ENCODE data around the gene C3orf70.

C3orf70 gene

DNA sequence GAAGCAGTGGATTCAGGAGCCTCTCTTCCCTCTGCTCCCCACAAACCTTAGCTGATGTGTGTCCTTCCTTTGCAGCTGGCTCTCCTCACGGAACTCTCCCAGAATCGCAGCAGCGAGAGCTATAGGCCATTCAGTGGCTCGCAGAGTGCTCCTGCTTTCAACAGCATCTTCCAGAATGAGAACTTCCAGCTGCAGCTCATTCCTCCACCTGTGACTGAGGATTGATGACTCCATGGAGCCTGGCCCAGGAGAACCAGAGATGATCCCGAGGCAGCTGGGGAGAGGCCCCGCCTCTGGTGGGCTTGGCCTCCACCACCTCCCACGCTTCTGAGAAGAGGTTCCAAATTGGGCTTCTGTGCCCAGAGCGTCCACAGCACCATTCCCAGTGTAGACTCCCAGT is 101.1 kb downstream of the C3orf70 start:
- DNase-seq (ENCODE audit: low read depth in 2 of 2): no peak

DNA sequence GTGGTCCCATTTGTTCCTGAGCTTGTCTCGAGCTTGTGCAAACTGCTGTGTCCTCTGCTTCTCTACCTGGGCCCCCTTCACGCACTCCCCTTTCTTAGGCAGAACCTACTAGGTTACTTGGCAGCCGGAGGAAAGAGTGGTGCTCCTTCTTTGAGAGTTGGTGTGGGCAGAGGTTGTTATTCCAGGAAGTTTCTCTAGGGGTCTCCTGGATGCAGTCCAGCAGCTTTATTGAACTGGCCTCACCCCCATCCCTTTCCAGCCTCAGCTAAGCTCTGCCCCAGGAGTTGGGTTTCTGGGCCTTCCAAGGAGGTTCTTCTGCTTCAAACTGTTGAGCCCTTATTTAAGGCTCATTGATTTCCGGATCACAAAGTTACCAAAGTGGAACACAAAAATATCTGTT is 103.2 kb downstream of the C3orf70 start:
- DNase-seq (ENCODE audit: low read depth in 2 of 2): no peak

DNA sequence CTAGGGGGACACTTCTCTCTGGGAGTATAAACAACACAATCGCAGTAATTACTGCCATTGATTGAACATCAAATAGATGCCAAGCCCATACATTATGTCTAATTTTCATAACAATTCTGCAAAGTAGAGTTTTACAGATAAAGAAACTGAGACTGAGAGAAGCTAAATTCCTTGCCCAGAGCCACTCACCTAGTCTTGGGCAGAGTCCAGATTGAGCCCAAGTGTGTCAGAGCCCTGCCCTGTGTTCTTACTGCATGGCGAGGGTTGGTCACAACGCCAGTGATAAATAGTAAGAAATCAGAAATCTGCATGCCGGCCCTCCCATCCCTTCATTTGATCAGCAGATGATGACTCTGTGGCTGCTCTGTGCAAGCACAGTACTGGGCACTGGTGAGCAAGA is 106.3 kb downstream of the C3orf70 start:
- no peak for DNase-seq (ENCODE audit: low read depth in 2 of 2)

DNA sequence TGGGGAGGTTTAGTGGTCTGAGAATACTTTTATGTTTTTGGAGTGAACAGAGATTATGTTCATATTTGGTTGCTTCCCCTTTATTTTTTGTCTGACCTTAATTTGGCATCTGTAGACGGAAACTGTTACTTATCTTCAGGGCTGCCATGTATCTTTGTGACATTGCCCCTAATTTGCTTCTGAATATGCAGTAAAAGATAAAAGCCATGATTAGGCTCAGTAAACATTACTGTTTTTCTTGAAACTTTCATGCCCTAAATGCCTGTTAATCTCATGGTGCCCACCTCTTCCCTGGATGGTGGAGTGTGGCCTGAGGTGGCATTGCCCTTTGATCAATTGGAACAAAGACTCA is 106.7 kb downstream of the C3orf70 start:
- DNase-seq (ENCODE audit: low read depth in 2 of 2): no peak

DNA sequence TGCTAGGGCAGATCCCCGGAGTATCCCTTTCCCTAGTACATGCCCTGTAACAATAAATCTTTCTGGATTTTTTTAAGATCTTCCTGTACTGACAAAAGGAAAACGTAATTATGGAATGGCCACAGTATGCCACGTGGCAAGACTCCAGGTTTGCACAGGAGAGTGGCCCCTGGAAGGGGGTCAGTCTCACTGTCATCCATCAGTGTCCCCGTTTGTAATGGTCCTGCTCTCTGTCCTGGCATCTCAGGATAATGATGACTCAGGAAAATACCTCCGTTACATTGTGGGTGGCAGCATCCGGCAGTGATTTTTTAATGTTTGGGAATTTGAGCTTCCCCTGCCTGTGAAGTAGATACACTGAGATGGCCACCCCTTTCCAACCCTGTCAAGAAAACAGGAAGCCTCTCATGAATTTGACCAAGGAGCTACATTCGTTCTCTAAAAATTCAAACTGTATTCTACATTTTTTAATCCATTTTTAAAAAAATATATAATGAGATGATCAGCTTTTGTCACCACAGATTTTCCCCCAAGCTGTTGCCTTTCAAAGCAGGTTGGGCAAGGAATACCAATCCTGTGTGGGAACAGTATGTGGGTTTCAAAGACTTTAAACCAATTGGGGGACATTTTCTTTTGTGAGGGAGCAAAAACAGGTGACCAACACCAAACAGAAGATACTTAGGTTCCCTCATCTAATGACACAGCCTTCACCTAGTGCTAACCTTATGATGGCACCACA is 110.4 kb downstream of the C3orf70 start:
- DNase-seq (ENCODE audit: low read depth in 2 of 2): no peak

DNA sequence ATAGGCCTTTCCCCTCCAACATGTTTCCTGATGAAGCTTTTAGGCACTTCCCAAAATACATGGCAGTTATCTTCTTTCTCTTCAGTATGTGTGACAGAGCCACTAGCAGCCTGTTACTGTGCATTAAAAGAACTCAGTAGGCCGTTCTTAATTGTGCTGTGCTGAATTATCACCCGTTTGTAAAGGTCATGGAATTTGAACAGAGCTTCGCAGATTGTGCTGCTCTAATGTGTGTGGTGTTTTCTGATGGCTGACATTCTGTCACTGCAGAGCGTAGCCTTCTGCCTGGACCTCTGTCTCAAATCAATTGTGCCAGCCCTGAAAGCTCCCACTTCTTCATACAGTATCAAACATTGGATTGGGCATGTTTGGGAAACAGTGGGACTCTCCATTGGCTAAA is 111.3 kb downstream of the C3orf70 start:
- DNase-seq (ENCODE audit: low read depth in 2 of 2): no peak

DNA sequence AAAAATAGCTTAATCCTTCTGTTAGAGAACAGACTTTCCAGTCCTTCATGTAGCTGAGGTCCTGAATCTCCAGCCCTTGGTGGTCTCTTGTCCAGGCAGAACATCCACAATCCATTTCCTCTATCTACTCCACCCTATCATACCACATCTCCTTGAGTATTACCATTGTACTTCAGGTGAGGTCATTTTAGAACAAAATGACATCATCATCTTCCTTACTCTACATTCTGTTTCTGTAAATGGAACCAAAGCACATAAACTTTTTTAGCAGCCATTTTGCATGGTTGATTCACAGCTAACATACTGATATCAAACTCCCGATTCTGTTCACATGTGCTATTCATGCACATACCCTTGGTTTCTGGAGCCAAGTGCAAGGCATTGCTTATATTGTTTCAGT is 112.4 kb downstream of the C3orf70 start:
- no peak for DNase-seq (ENCODE audit: low read depth in 2 of 2)

DNA sequence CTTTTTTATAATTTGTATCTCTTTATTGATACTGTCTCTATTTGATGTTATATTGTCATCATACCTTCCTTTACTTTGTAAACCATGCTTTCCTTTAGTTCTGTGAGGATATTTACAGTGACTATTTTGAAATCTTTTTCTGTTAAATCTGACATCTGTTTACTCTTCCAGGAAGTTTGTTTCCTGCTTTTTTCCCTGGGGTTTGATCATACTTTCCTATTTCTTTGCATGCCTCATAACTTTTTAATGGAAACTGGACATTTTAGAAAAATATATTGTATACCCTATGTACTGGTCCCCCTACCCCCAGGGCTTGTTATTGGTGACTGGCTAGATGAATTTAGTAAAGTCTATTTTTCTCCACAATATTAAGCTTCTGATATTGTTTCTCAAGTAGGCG is 115.1 kb downstream of the C3orf70 start:
- DNase-seq (ENCODE audit: low read depth in 2 of 2): no peak

DNA sequence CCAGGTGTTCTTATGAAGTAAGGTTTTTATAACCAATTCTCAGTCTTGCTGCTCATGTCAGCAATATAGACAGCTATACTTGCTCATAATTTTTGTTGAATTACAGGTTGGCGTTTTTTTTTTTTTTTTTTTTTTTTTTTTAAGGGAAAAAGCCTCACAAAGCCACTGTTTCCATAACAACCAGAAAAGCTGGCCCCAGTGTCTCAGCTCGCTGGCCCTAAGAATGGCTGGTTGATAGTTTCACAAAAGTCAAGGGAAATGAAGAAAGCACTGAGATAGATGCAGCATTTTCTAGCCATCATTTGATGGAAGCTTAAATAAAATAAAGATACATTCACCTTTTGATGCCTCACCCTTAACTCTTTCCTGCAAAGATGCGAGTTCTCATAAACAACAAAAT is 121.9 kb downstream of the C3orf70 start:
- DNase-seq (ENCODE audit: low read depth in 2 of 2): no peak

DNA sequence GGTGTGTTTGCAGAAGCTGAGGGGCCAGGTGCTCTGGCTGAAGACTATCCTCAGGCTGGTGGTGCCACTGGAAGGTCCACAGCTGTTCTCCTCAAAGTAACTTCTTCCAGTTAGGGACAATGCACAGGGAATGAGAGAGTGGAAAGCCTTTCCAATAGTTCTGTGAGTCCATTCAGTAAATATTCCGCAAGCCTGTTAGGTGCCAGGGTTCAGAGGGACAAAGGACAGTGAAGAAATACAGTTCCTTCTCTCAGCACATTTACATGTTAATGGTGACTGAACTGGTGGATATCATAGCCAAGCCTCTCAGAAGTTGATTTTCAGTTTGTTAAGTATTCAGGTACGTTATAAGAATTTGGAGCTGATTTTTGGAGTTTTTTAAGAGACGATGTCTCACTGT is 122.5 kb downstream of the C3orf70 start:
- DNase-seq (ENCODE audit: low read depth in 2 of 2): no peak

DNA sequence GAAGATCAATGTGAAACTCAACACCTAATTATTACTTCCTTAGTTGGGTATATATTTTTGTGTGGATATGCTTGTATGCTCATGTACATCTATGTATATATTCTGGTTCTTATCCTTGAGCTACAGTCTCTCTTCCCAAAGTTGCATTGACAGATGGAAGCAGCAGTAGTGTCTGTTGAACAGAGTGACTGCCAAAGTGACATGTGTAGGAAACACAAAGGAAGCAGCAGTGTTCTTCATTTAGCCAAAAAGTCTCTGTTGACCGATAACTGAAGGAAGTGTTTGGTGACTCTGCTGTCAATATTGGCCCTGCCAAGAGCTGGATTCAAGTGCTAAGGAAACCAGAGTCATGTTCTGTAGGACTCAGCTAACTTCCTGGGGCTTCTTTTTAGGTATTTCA is 123.8 kb downstream of the C3orf70 start:
- no peak for DNase-seq (ENCODE audit: low read depth in 2 of 2)

DNA sequence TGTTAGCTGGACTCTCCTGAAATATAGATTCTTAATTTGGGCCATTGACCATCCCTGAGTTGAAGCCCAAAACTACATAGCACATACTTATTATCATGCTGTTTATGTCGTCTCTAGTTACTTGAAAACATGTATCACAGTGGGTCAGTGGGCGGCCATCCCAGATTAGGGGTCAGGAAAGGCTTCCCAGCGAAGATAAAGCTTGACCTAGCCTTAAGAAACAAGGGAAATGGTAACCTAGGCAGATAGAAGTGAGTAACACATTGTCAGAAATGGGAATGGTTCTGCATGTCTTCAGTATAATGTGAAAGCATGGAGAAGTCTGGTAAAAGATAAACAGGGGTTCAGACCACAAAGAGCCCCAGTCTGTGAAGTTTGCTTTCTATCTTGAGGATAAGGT is 124.7 kb downstream of the C3orf70 start:
- DNase-seq (ENCODE audit: low read depth in 2 of 2): no peak

Measured in stimulated activated CD4-positive, alpha-beta T cell treated with anti-CD3 and anti-CD28 coated beads, Interleukin-4, amount 100 ng/mL, for 48 hours (primary cell).